Keratinocyte (primary cell): ENCODE results near the gene LRRC58. TPM values are rescaled to one million over a fixed set of nuclear protein-coding genes. Genes with fewer than 3 reads are reported as not detected.

Experiments used
- DNase-seq: peaks from one replicate; pipeline ENCODE4 v3.0.0-alpha.2; 2011; ENCODE audit warnings: low read depth, missing footprints, low spot score
- FAIRE-seq: peaks from 2 replicates; lab custom pipeline; 2011; peaks lifted over from hg19 to GRCh38; lab: Jason Lieb, UNC
- H2AFZ ChIP-seq: 2 replicates; pipeline ENCODE4 v1.6.0; 2012; ENCODE audit warnings: low read length, control low read depth, inconsistent platforms; ENCODE audit not compliant: control insufficient read depth
- H3K27ac ChIP-seq: 2 replicates; pipeline ENCODE4 v1.5.1; 2011; ENCODE audit warnings: low read length; ENCODE audit not compliant: control insufficient read depth, insufficient read depth
- H3K27me3 ChIP-seq: 3 replicates; pipeline ENCODE4 v1.6.0; 2011; ENCODE audit warnings: low read length; ENCODE audit not compliant: control insufficient read depth, insufficient read depth; ENCODE audit errors: extremely low read depth
- H3K36me3 ChIP-seq, 2 experiments: 2 replicates in 1 of 2; 3 replicates in 1 of 2; pipeline ENCODE4 v1.5.1; 2011; ENCODE audit warnings: low read length in 2 of 2, mild to moderate bottlenecking in 1 of 2; ENCODE audit not compliant: control insufficient read depth in 2 of 2, insufficient read depth in 2 of 2; ENCODE audit errors: extremely low read depth in 1 of 2
- H3K4me1 ChIP-seq: 3 replicates; pipeline ENCODE4 v1.5.1; 2011; ENCODE audit warnings: low read length; ENCODE audit not compliant: control insufficient read depth, insufficient read depth; ENCODE audit errors: extremely low read depth
- H3K4me2 ChIP-seq: 3 replicates; pipeline ENCODE4 v1.6.0; 2011; ENCODE audit warnings: low read depth, low read length; ENCODE audit not compliant: control insufficient read depth, insufficient read depth; ENCODE audit errors: extremely low read depth
- H3K4me3 ChIP-seq, 3 experiments: fragments of 200-600 bp in 1 of 3; sonication (generic) in 1 of 3; 2 replicates in 2 of 3; 3 replicates in 1 of 3; pipeline ENCODE4 v1.5.1; 2011 to 2016; ENCODE audit warnings: low read length in 3 of 3, mild to moderate bottlenecking in 3 of 3, control low read depth in 2 of 3, inconsistent platforms in 1 of 3, low read depth in 1 of 3, mixed read lengths in 1 of 3, mixed run types in 1 of 3, moderate library complexity in 1 of 3; ENCODE audit not compliant: control insufficient read depth in 2 of 3, insufficient read depth in 2 of 3; ENCODE audit errors: extremely low read depth in 1 of 3
- H3K79me2 ChIP-seq: 2 replicates; pipeline ENCODE4 v1.6.0; 2012; ENCODE audit warnings: low read length; ENCODE audit not compliant: control insufficient read depth, insufficient read depth
- H3K9ac ChIP-seq: 3 replicates; pipeline ENCODE4 v1.6.0; 2011; ENCODE audit warnings: low read length; ENCODE audit not compliant: control insufficient read depth, insufficient read depth; ENCODE audit errors: extremely low read depth
- H3K9me1 ChIP-seq: 3 replicates; pipeline ENCODE4 v1.6.0; 2011; ENCODE audit warnings: low read length; ENCODE audit not compliant: control insufficient read depth, insufficient read depth; ENCODE audit errors: extremely low read depth
- H3K9me3 ChIP-seq: 2 replicates; pipeline ENCODE4 v1.5.1; 2012; ENCODE audit warnings: low read depth, low read length; ENCODE audit not compliant: control insufficient read depth
- H4K20me1 ChIP-seq: 3 replicates; pipeline ENCODE4 v1.6.0; 2011; ENCODE audit warnings: low read length; ENCODE audit not compliant: control insufficient read depth, insufficient read depth; ENCODE audit errors: extremely low read depth
- EZH2 ChIP-seq: IDR thresholded peaks from one replicate; pipeline ENCODE4 v1.6.1; 2012; ENCODE audit warnings: inconsistent platforms, mild to moderate bottlenecking, low read length, moderate library complexity
- dilution Hi-C: fragments of 300-500 bp; cut with MboI; formaldehyde crosslinking; loops from one replicate; pipeline ENCODE4 v1.7.0; 2020; ENCODE audit warnings: low sequenced_read_pairs; ENCODE audit not compliant: extremely low pct_ligation_motif_present
- polyA plus RNA-seq, 5 experiments: library from polyadenylated mRNA; depleted of rRNA in 3 of 5; stranded (reverse) in 3 of 5; stranded (forward) in 1 of 5; unstranded in 1 of 5; fragments of >200 nt; gene quantifications; 1 replicate in 1 of 5; 2 replicates in 3 of 5; 3 replicates in 1 of 5; pipeline versions ENCODE4 v1.2.1 to v1.2.3, GENCODE V29; 2011 to 2012; ENCODE audit warnings: missing spikeins in 2 of 5, low read depth in 1 of 5, low replicate concordance in 1 of 5
- TF ChIP-seq, protein P1 (sequence below), 3 experiments: IDR thresholded peaks in 1 of 3; conservative IDR thresholded peaks in 1 of 3; optimal IDR thresholded peaks in 1 of 3; 2 replicates in 2 of 3; 3 replicates in 1 of 3; pipeline versions ENCODE3 to v1.5.1; 2011; ENCODE audit warnings: low read length in 3 of 3, mild to moderate bottlenecking in 3 of 3, moderate library complexity in 2 of 3, control low read depth in 1 of 3, inconsistent platforms in 1 of 3; ENCODE audit not compliant: insufficient read depth in 2 of 3; ENCODE audit errors: extremely low read depth in 1 of 3

LRRC58 gene
- polyA plus RNA-seq, 1 donor (not counting 4 experiments of a cell fraction or from before 2014, with no cell fraction given): 17.4 TPM

DNA sequence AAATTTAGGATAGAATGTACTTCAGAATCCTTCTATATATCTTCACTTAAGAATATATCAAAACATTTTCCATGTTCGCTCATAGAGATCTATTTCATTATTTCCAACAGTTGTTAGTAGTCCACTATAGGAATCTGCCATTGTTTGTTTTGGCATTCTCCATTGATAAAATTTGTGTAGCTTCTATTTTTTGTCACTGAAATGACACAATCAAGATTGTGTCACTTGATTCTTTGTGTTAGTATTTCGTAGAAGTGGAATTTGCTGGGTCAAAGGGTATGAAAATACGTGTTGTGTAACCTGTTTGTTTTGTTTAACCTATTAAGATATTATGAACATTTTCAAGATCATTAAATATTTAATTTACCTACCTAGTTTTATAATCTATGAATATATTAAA is 48.2 kb downstream of the LRRC58 start:
- Histone ChIP-seq H3K27ac (no peak overlapping the region), H3K9me1 (no peaks in the 10 kb centered on the region), H3K4me2 (no peak overlapping the region), H2AFZ (no peak overlapping the region), H3K79me2 (no peaks in the 10 kb centered on the region), H3K9ac (no peak overlapping the region), H3K4me3 (no peak overlapping the region), H4K20me1 (no peaks in the 10 kb centered on the region), H3K36me3 (no peaks in the 10 kb centered on the region), H3K27me3 (no peaks in the 10 kb centered on the region), H3K4me1 (no peaks in the 10 kb centered on the region), H3K9me3 (no peaks in the 10 kb centered on the region)
- dilution Hi-C loops: no loop called here
- TF ChIP-seq, protein P1, sequence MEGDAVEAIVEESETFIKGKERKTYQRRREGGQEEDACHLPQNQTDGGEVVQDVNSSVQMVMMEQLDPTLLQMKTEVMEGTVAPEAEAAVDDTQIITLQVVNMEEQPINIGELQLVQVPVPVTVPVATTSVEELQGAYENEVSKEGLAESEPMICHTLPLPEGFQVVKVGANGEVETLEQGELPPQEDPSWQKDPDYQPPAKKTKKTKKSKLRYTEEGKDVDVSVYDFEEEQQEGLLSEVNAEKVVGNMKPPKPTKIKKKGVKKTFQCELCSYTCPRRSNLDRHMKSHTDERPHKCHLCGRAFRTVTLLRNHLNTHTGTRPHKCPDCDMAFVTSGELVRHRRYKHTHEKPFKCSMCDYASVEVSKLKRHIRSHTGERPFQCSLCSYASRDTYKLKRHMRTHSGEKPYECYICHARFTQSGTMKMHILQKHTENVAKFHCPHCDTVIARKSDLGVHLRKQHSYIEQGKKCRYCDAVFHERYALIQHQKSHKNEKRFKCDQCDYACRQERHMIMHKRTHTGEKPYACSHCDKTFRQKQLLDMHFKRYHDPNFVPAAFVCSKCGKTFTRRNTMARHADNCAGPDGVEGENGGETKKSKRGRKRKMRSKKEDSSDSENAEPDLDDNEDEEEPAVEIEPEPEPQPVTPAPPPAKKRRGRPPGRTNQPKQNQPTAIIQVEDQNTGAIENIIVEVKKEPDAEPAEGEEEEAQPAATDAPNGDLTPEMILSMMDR (optimal IDR thresholded peaks at IDR 0.05 in 1 of 3, IDR thresholded peaks at IDR 0.05 in 1 of 3, conservative IDR thresholded peaks at IDR 0.05 in 1 of 3; ENCODE audit: extremely low read depth in 1 of 3, insufficient read depth in 2 of 3, low read length in 3 of 3): no peak
- no peak for TF ChIP-seq EZH2
- DNase-seq: no peak
- no peak for FAIRE-seq

DNA sequence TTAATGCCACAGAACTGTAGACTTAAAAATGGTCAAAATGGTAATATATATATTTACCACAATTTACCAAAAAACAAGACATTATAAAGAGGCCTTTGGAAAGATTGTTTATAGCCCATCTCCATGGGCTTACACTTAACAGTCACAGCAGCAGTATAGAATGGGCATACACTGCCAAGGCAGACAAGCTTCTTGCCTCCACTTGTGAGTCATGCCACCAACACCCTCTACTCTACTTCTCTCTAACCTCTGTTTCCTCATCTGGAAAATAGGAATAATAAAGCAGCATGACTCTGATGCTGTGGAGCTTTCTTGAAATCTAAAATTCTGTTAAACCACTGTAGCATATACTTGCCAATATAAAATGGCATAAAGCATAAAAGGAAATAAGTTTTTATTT is 49.8 kb downstream of the LRRC58 start:
- H2AFZ ChIP-seq: no peak overlapping the region
- no peaks in the 10 kb centered on the region for H3K9me3 ChIP-seq
- H3K9me1 ChIP-seq: no peaks in the 10 kb centered on the region
- H4K20me1 ChIP-seq: no peaks in the 10 kb centered on the region
- H3K79me2 ChIP-seq: no peaks in the 10 kb centered on the region
- H3K4me3 ChIP-seq: no peak overlapping the region
- no peaks in the 10 kb centered on the region for H3K27me3 ChIP-seq
- no peak for FAIRE-seq
- no peaks in the 10 kb centered on the region for H3K4me1 ChIP-seq
- H3K9ac ChIP-seq: no peak overlapping the region
- no peak overlapping the region for H3K4me2 ChIP-seq
- DNase-seq: no peak
- no peak overlapping the region for H3K27ac ChIP-seq
- no peaks in the 10 kb centered on the region for H3K36me3 ChIP-seq
- TF ChIP-seq, protein P1 (optimal IDR thresholded peaks at IDR 0.05 in 1 of 3, IDR thresholded peaks at IDR 0.05 in 1 of 3, conservative IDR thresholded peaks at IDR 0.05 in 1 of 3; ENCODE audit: extremely low read depth in 1 of 3, insufficient read depth in 2 of 3, low read length in 3 of 3): no peak
- TF ChIP-seq EZH2: no peak
- dilution Hi-C loops: no loop called here
